Brain microvascular endothelial cell (primary cell): ENCODE results near the gene SCUBE1.

Experiments
- DNase-seq: peaks from one replicate; pipeline ENCODE4 v3.0.0-alpha.2; 2020
- H3K27ac ChIP-seq: fragments of 250-450 bp; sonication (Bioruptor Pico); 2 replicates; pipeline ENCODE4 v1.5.1; 2020; ENCODE audit warnings: mild to moderate bottlenecking, moderate library complexity
- H3K27me3 ChIP-seq: fragments of 250-450 bp; sonication (Bioruptor Pico); replicated peaks from 2 replicates; pipeline ENCODE4 v1.5.1; 2020; ENCODE audit warnings: mild to moderate bottlenecking
- H3K36me3 ChIP-seq: fragments of 250-450 bp; sonication (Bioruptor Pico); replicated peaks from 2 replicates; pipeline ENCODE4 v1.5.1; 2020; ENCODE audit warnings: mild to moderate bottlenecking
- H3K4me3 ChIP-seq: 2 replicates; pipeline ENCODE4 v1.5.1; 2011; ENCODE audit warnings: low read depth, mild to moderate bottlenecking, control low read depth, low read length, moderate library complexity
- in situ Hi-C: cut with HindIII; loops from 2 replicates; pipeline ENCODE4 v1.10.0; 2017; ENCODE audit warnings: low sequenced_read_pairs, low pct_ligation_motif_present
- TF ChIP-seq, protein P1 (sequence below): IDR thresholded peaks from 2 replicates; pipeline ENCODE4 v1.5.1; 2011; ENCODE audit warnings: low read depth, mild to moderate bottlenecking, moderate library complexity, low read length, control low read depth, inconsistent platforms; ENCODE audit errors: missing control alignments

The SCUBE1 gene

GRCh38 chr22:43188829-43189545, 154.2 kb downstream of the SCUBE1 start:
- Histone ChIP-seq H3K36me3 (no peaks in the 10 kb centered on the region), H3K27ac (no peak overlapping the region), H3K27me3 (no peaks in the 10 kb centered on the region), H3K4me3 (no peak overlapping the region)
- TF ChIP-seq, protein P1, sequence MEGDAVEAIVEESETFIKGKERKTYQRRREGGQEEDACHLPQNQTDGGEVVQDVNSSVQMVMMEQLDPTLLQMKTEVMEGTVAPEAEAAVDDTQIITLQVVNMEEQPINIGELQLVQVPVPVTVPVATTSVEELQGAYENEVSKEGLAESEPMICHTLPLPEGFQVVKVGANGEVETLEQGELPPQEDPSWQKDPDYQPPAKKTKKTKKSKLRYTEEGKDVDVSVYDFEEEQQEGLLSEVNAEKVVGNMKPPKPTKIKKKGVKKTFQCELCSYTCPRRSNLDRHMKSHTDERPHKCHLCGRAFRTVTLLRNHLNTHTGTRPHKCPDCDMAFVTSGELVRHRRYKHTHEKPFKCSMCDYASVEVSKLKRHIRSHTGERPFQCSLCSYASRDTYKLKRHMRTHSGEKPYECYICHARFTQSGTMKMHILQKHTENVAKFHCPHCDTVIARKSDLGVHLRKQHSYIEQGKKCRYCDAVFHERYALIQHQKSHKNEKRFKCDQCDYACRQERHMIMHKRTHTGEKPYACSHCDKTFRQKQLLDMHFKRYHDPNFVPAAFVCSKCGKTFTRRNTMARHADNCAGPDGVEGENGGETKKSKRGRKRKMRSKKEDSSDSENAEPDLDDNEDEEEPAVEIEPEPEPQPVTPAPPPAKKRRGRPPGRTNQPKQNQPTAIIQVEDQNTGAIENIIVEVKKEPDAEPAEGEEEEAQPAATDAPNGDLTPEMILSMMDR: no peak
- no peak for DNase-seq
- in situ Hi-C loops: no loop called here

- no peaks in the 10 kb centered on the region for H3K36me3 ChIP-seq
- peak overlapping the region; percentile 85 for H3K27ac ChIP-seq
- DNase-seq: peak; percentile 89
- in situ Hi-C loops: no loop called here
- TF ChIP-seq, protein P1: peak; percentile 46
- H3K27me3 ChIP-seq: no peaks in the 10 kb centered on the region
- H3K4me3 ChIP-seq: peak overlapping the region; percentile 59
Observed at GRCh38 chr22:43187171-43188099, 155.7 kb downstream of the SCUBE1 start.

- in situ Hi-C loops: no loop called here
- H3K4me3 ChIP-seq: peak within 1 kb of the TSS; percentile 71
Observed at GRCh38 chr22:43186272-43187170, 156.7 kb downstream of the SCUBE1 start, which contains the start of gene TTLL12. Gene TTLL12 (minus strand): TSS chr22:43187134. CDS start chr22:43187069, 65 bp downstream.

DNA sequence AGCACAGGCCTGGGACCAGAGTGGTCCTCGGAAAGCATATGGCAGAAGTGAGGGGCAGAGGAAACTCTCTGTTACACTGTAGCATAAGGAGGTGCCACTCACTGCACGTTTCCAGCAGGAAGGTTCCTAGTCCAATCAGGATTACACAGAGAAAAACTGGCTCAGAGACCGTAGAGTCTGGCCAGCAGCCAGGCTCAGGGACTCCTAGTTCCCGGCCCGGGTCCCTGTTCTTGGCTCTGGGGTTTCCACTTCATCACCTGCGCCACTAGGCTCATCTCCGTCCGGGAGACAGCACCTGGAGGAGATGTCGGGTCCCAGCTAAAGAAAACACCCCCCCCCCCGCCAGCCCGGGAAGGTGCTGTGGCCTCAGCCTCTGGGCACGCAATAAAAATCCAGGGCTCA, 157.3 kb downstream of the SCUBE1 start:
- Histone ChIP-seq H3K36me3 (no peaks in the 10 kb centered on the region), H3K4me3 (peak overlapping the region; percentile 71), H3K27me3 (no peaks in the 10 kb centered on the region), H3K27ac (no peak overlapping the region)
- in situ Hi-C loops: no loop called here
- peak; percentile 20 for DNase-seq
- TF ChIP-seq, protein P1: no peak

More at GRCh38 chr22:43186272-43187170, 156.7 kb downstream of the SCUBE1 start, which contains the start of gene TTLL12:
- no peaks in the 10 kb centered on the region for H3K36me3 ChIP-seq
- TF ChIP-seq, protein P1: no peak
- peak within 1 kb of the TSS; percentile 85 for H3K27ac ChIP-seq
- no peaks in the 10 kb centered on the region for H3K27me3 ChIP-seq
- DNase-seq: peak; percentile 7

GRCh38 chr22:43183496-43184277, 159.5 kb downstream of the SCUBE1 start:
- TF ChIP-seq, protein P1: no peak
- in situ Hi-C loops: no loop called here
- H3K36me3 ChIP-seq: peaks cover 18% of the 10 kb centered on the region
- H3K27me3 ChIP-seq: no peaks in the 10 kb centered on the region
- no peak overlapping the region for H3K27ac ChIP-seq
- H3K4me3 ChIP-seq: no peak overlapping the region
- DNase-seq: peak; percentile 28
